IPS-20b (cell line): Measurements from ENCODE around the gene NAGPA.

Source experiments
- H3K27ac ChIP-seq: one replicate; pipeline ENCODE4 v1.5.1; 2013; ENCODE audit warnings: low read length
- H3K27me3 ChIP-seq: 2 replicates; pipeline ENCODE4 v1.6.1; 2013; ENCODE audit warnings: mild to moderate bottlenecking, low read length, inconsistent platforms; ENCODE audit not compliant: insufficient read depth
- H3K36me3 ChIP-seq: 2 replicates; pipeline ENCODE4 v1.6.1; 2013; ENCODE audit warnings: low read depth, mild to moderate bottlenecking, inconsistent platforms, low read length, moderate library complexity; ENCODE audit not compliant: insufficient read depth
- H3K4me1 ChIP-seq: 2 replicates; pipeline ENCODE4 v1.6.1; 2013; ENCODE audit warnings: mild to moderate bottlenecking, control low read depth, inconsistent platforms, low read length, moderate library complexity; ENCODE audit not compliant: insufficient read depth
- H3K4me3 ChIP-seq: 2 replicates; pipeline ENCODE4 v1.5.1; 2013; ENCODE audit warnings: mild to moderate bottlenecking, low read length, inconsistent platforms
- H3K9ac ChIP-seq: 2 replicates; pipeline ENCODE4 v1.6.1; 2013; ENCODE audit warnings: low read depth, mild to moderate bottlenecking, inconsistent platforms, low read length, moderate library complexity
- H3K9me3 ChIP-seq: 2 replicates; pipeline ENCODE4 v1.6.1; 2013; ENCODE audit warnings: mild to moderate bottlenecking, low read depth, low read length, inconsistent platforms; ENCODE audit not compliant: insufficient read depth

Gene NAGPA

DNA sequence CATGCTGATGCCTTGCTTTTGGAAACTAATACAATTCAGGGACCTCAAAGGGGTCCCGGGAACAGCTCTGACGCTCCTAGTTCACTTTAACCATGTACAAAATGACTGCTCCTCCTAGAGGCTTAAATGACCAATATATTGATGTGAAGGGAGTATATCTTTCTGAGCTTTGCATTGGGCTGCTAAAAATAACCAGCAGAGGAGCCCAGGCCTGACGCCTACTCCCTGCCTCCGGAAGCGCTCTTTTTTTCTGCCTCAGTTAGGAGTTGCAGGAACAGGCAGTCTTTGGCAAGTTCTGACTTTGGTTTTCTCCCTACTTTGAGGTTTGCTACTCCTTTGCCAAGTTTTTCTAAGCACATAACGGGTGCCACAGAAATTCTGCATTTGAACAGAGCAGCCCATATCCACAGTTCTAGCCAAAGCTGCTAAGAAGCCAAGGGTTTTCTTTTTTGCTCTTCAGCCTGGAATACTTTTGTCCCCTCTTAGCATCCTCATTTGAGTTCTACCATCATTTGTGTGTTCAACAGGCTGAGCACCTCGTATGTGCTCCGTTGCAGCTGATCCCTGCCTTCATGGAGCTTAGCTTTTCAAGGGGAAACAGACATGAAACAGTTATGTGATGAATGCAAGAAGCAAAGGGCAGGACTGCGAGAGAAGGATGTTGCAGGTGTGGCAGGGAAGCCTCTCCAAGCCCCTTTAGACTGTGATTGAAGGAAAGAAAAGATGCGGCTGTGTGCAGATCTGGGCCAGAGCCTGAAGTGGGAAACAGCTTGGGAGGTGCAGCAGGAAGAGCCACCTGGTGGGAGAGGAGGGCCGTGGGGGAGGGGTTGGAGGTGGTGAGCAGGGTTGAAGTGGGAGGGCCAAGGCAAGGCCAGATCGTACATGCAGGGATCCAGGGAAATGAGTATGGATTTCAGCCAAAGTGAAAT is 2.8 kb upstream of the NAGPA start:
- H3K4me1 ChIP-seq: peaks cover 12% of the 10 kb centered on the region; the same call in 1 of the 2 replicates
- H3K9me3 ChIP-seq: no peaks in the 10 kb centered on the region
- peak overlapping the region; percentile 33; the same call in 1 of the 2 replicates for H3K4me3 ChIP-seq
- no peaks in the 10 kb centered on the region for H3K36me3 ChIP-seq
- no peak overlapping the region for H3K27ac ChIP-seq
- H3K9ac ChIP-seq: peak overlapping the region; percentile 61; the same call in 1 of the 2 replicates
- peaks cover 7% of the 10 kb centered on the region for H3K27me3 ChIP-seq

DNA sequence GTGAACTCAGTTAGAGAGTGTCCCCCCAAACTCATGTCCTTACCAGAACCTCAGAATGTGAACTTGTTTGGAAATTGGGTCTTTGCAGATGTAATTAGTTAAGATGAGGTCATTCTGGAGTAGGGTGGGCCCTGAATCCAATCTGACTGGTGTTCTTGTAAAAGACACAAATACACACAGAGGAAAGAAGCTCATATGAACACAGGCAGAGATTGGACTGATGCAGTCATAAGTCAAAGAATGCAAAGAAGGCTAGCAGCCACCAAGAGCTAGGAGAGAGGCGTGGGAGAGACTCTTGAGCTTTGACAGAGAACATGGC is 2.1 kb upstream of the NAGPA start:
- no peaks in the 10 kb centered on the region for H3K9me3 ChIP-seq
- H3K9ac ChIP-seq: no peak overlapping the region; the same call in 1 of the 2 replicates
- H3K36me3 ChIP-seq: no peaks in the 10 kb centered on the region
- H3K27me3 ChIP-seq: peaks cover 7% of the 10 kb centered on the region
- peaks cover 12% of the 10 kb centered on the region; the same call in 1 of the 2 replicates for H3K4me1 ChIP-seq
- H3K27ac ChIP-seq: no peak overlapping the region
- H3K4me3 ChIP-seq: no peak overlapping the region

DNA sequence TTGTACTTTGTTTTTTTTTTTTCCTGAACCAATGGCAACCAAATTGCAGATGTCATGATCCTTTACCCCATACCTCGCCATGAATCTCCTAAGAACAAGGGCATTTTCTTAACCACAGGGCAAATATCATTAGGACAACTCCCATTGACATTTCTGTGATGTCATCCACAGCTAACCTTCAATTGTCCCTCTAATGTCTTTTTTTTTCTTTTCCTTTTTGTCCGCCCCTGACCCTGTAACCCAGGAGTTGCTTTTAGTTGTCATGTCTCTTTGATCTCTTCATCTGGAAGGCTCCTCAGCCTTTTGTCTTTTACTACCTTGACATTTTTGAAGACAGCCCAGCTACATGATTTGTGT is 410 bp upstream of the NAGPA start:
- peak overlapping the region; percentile 53; the same call in 1 of the 2 replicates for H3K9ac ChIP-seq
- no peak overlapping the region for H3K27ac ChIP-seq
- H3K27me3 ChIP-seq: peaks cover 7% of the 10 kb centered on the region
- H3K9me3 ChIP-seq: no peaks in the 10 kb centered on the region
- H3K4me1 ChIP-seq: peaks cover 12% of the 10 kb centered on the region; the same call in 1 of the 2 replicates
- peak overlapping the region; percentile 65 for H3K4me3 ChIP-seq
- H3K36me3 ChIP-seq: no peaks in the 10 kb centered on the region

DNA sequence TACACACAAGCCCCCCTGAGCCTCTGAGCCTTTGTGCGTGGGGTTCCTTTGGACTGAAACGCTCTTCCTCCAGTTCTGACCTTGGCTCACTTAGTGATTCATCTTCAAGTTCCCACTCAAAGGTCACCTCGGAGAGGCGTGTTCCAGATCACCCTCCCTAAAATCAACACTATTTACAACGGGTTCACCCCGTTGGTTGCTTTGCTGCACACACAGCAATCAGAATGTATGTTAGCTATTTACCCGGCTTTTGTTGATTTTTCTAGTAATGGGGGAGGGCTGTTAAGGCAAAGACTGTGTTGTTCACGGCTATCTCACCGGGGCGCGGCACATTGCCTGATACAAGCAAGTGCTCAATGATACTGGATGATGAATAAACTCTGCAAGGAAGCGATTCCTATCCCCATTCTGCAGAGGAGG is 977 bp downstream of the NAGPA start:
- H3K36me3 ChIP-seq: no peaks in the 10 kb centered on the region
- no peak overlapping the region for H3K27ac ChIP-seq
- H3K9ac ChIP-seq: peak overlapping the region; percentile 53; the same call in 1 of the 2 replicates

DNA sequence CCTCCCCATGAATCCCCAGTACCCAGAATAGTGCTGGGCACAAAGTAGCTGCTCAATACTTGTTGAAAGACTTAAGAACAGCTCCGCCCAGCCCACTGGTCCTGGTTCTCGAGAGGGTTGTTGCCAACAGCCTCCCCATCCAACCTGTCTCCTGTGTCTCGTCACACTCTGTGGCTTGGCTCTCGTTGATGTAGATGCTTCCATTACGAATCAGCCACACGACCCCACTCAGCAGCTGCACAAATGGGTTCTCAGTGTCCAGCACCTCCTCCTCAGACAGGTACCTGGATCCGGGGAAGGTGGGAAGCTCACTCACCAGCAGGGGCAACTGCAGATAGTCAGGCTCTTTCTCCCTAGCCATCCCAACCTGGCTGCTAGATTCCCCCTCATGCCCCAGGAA is 2.1 kb downstream of the NAGPA start:
- Histone ChIP-seq H3K36me3 (no peaks in the 10 kb centered on the region), H3K27me3 (peaks cover 7% of the 10 kb centered on the region), H3K9me3 (no peaks in the 10 kb centered on the region), H3K9ac (no peak overlapping the region), H3K27ac (no peak overlapping the region), H3K4me1 (peaks cover 10% of the 10 kb centered on the region; the same call in 1 of the 2 replicates), H3K4me3 (no peak overlapping the region)

More for the DNA sequence above, 977 bp downstream of the NAGPA start:
- peak overlapping the region; percentile 65 for H3K4me3 ChIP-seq
- H3K9me3 ChIP-seq: no peaks in the 10 kb centered on the region
- H3K4me1 ChIP-seq: peaks cover 12% of the 10 kb centered on the region; the same call in 1 of the 2 replicates
- H3K27me3 ChIP-seq: peaks cover 7% of the 10 kb centered on the region

DNA sequence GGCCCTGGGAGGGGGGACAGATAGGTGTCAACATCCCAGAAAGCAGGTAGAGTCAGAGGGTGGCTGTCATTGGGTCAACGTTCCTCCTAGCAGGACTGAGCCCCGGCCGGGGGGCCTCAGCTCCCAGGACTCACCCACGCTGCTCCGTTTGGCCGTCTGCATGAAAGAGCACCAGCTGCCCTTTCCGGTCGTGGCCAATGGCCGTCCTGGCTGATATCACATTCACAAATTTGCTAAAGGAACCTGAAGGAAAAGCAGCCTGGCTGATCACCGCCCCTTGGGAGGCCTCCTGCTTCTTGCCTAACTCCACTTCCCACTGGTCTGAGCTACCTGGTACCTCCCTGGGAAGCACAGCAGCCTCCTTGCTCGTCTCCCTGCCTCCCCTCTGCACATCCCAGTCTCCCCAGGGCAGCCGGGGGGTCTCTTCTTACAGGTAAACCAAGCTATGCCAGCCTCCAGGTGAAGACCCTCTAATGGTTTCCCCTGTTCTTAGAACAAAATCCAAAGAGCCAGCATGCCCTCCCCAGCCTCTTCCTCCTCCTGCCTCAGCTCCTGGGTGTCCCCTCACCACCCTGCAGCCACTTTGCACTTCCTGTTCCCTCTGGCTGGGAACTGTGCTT is 3.4 kb downstream of the NAGPA start:
- H3K4me1 ChIP-seq: peaks cover 4% of the 10 kb centered on the region; the same call in 1 of the 2 replicates
- no peaks in the 10 kb centered on the region for H3K9me3 ChIP-seq
- peaks cover 7% of the 10 kb centered on the region for H3K27me3 ChIP-seq
- no peak overlapping the region for H3K27ac ChIP-seq
- H3K9ac ChIP-seq: no peak overlapping the region
- H3K4me3 ChIP-seq: no peak overlapping the region
- no peaks in the 10 kb centered on the region for H3K36me3 ChIP-seq

DNA sequence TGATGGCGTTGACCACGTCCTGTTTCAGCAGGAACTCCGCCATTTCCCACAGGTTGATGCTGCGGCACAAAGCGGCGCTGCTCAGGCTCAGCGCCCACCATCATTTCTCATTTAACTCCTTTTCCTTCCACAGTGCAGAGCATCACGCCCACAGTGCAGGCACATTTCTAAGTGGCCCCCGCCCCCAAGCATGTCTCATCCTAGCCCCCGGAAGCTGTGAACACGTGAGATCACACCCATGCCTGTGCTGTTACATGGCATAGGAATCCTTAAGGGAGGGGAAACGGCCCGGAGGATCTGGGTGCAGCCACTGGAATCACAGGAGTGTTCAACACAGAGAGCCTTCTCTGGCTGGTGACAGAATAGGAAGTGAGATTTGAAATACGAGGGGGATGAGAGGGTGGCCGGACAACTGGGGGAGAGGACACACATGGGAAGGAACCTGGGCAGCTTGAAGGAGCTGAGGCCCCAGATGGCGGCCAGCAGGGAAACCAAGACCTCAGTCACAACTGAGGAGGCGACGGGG is 4.7 kb downstream of the NAGPA start:
- Histone ChIP-seq H3K9me3 (no peaks in the 10 kb centered on the region), H3K27me3 (peaks cover 7% of the 10 kb centered on the region), H3K27ac (no peak overlapping the region), H3K9ac (no peak overlapping the region), H3K36me3 (no peaks in the 10 kb centered on the region), H3K4me1 (no peaks in the 10 kb centered on the region; the same call in 1 of the 2 replicates), H3K4me3 (no peak overlapping the region)

DNA sequence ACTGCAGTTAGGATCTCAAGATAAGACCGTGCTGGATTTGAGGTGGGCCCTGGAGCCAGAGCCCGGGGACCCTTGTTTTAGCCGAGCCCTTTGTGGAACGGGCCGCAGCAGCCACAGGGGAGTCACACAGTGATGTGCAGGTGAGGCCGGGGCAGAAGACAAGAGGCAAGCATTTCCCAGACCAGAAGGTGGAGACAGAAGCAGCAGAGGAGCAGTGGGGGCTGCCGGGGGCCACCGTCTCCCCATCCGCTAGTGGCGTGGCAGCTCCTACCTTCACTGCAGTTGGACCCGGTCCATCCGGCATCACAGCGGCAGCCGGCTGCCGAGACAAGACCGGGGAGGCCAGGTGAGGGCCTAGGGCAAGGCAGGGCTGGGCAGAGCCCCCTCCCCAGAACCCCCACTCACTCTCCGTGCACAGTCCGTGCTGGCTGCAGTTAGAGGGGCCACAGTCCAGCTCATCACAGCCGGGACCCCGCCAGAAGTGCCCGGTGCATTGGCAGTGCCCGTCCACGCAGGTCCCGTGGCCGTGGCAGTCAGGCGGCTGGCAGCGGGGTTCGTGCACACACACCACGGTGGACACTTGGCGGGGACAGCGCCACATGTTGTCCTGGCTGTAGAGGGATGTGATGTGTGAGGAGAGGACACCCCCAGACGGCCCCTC is 6.0 kb downstream of the NAGPA start:
- H3K9me3 ChIP-seq: no peaks in the 10 kb centered on the region
- H3K36me3 ChIP-seq: no peaks in the 10 kb centered on the region
- no peaks in the 10 kb centered on the region for H3K4me1 ChIP-seq
- H3K9ac ChIP-seq: no peak overlapping the region
- peaks cover 3% of the 10 kb centered on the region for H3K27me3 ChIP-seq
- H3K4me3 ChIP-seq: no peak overlapping the region
- no peak overlapping the region for H3K27ac ChIP-seq

DNA sequence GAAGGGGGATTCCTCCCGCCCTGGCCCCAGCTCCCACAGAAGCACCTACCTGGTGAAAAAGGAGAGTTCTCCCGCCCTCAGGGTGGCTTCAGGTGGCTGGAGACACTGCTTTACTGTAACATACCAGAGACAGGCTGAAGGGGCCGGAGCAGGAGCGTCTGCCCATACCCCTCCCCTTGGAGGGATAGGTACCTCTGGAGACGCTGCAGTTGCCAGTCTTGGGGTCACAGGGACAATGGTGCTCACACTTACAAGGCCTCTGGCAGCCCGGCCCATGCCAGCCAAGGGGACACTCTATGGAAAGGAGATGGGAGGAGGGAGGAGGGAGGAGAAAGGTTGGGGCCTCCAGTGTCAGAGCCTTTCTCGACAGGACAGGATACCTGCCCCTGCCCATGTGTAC is 6.6 kb downstream of the NAGPA start:
- Histone ChIP-seq H3K27me3 (no peaks in the 10 kb centered on the region), H3K9me3 (no peaks in the 10 kb centered on the region), H3K27ac (no peak overlapping the region), H3K36me3 (no peaks in the 10 kb centered on the region), H3K9ac (no peak overlapping the region), H3K4me1 (no peaks in the 10 kb centered on the region), H3K4me3 (no peak overlapping the region)

DNA sequence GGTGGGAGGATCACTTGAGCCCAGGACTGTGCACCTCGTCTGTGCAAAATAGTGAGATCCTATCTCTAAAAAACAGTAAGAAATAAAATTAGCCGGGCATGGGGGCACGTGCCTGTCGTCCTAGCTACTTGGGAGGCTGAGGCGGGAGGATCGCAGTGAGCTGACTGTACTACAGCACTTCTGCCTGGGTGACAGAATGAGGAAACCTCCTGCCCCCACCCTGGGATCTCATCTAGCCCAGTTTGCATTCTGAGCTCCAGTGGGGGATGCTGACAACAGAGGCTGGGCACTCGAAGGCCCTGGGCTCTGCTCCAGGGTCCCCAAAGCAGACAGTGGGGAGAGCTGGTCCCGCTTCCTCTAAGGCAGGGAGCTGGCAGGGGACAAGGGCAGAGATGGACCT is 7.1 kb downstream of the NAGPA start:
- Histone ChIP-seq H3K27me3 (no peaks in the 10 kb centered on the region), H3K36me3 (no peaks in the 10 kb centered on the region)

DNA sequence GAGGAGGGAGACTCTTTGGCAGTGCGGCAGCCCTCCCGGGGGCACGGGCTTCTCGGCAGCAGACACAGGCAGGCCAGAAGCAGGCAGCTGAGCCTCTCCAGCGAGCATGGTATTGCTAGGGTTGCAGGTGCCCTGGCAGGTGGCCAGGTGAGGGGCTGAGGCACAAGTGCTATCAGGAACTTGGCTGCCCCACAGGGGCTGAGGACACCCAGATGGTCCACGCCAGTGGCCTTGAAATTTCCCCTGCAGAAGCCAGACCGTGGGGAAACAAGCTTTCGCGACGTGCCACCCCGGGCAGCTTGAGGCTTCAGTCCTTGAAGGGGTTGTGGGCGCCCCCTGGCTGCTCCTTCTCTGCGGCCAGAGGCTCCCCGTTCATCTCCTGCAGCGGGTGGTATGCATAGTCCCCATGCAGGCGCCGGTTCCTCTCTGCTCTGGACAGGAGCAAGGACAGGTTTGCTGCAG is 8.5 kb downstream of the NAGPA start:
- Histone ChIP-seq H3K4me1 (no peaks in the 10 kb centered on the region), H3K9me3 (no peaks in the 10 kb centered on the region), H3K27ac (no peak overlapping the region), H3K4me3 (no peak overlapping the region), H3K36me3 (no peaks in the 10 kb centered on the region), H3K9ac (no peak overlapping the region), H3K27me3 (no peaks in the 10 kb centered on the region)

More for the DNA sequence above, 7.1 kb downstream of the NAGPA start:
- Histone ChIP-seq H3K9ac (no peak overlapping the region), H3K9me3 (no peaks in the 10 kb centered on the region), H3K27ac (no peak overlapping the region), H3K4me3 (no peak overlapping the region), H3K4me1 (no peaks in the 10 kb centered on the region)
